Measurements from ENCODE around the gene XPNPEP2. TPM values are rescaled to one million over a fixed set of nuclear protein-coding genes. Genes with fewer than 3 reads are reported as not detected.

The XPNPEP2 gene, protein sequence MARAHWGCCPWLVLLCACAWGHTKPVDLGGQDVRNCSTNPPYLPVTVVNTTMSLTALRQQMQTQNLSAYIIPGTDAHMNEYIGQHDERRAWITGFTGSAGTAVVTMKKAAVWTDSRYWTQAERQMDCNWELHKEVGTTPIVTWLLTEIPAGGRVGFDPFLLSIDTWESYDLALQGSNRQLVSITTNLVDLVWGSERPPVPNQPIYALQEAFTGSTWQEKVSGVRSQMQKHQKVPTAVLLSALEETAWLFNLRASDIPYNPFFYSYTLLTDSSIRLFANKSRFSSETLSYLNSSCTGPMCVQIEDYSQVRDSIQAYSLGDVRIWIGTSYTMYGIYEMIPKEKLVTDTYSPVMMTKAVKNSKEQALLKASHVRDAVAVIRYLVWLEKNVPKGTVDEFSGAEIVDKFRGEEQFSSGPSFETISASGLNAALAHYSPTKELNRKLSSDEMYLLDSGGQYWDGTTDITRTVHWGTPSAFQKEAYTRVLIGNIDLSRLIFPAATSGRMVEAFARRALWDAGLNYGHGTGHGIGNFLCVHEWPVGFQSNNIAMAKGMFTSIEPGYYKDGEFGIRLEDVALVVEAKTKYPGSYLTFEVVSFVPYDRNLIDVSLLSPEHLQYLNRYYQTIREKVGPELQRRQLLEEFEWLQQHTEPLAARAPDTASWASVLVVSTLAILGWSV
- total RNA-seq (2021) = not detected in 2 replicates
- not detected for Bru-seq, nascent RNA
- BruChase-seq, experiment 1, labeled RNA remaining after a 2-hour chase = not detected
- BruChase-seq, experiment 2, labeled RNA remaining after a 6-hour chase = not detected
- long read RNA-seq = 0 reads

DNA sequence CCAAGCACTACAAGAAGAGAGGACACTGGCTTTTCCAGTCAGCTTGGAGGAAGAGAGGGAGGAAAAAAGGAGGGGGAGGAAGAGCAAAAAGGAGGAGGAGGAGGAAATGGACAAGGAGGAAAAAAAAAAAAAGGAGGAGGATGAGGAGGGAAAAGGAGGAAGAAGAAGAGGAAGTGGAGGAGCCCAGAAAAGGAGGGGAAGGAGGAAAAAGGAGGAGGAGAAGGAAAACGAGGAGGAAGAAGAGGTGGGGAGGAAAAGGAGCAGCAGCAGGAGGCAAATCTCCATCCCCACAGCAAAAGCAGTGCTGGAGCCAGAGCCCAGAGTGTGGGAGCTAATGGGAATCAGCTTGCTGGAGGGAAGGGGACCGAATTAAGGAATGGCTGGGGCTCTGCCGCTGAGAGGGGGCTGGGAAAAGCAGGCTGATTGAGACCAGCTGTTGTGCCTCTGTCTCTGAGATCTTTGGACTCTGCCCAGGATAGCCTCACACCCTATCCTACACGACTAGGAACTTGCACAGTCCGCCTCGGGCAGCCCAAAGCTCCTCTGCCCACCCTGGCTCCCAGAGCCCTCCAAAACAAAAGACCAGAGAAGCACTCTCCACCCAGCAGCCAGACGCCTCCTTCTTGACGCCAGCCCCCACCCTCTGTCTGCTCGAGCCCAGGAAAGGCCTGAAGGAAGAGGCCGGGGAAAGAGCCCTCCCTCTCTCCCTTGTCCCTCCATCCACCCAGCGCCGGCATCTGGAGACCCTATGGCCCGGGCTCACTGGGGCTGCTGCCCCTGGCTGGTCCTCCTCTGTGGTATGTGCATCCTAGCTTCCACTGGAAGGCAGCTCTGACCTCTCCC lies at the start of gene XPNPEP2:
TSS of gene XPNPEP2 (plus strand) at position 514 of the 843 bp plus-strand sequence. CDS start at position 749, 235 bp downstream.
- no peaks in the 10 kb centered on the region for H3K79me2 ChIP-seq (ENCODE audit: low read depth)
- TF ChIP-seq, protein P1, sequence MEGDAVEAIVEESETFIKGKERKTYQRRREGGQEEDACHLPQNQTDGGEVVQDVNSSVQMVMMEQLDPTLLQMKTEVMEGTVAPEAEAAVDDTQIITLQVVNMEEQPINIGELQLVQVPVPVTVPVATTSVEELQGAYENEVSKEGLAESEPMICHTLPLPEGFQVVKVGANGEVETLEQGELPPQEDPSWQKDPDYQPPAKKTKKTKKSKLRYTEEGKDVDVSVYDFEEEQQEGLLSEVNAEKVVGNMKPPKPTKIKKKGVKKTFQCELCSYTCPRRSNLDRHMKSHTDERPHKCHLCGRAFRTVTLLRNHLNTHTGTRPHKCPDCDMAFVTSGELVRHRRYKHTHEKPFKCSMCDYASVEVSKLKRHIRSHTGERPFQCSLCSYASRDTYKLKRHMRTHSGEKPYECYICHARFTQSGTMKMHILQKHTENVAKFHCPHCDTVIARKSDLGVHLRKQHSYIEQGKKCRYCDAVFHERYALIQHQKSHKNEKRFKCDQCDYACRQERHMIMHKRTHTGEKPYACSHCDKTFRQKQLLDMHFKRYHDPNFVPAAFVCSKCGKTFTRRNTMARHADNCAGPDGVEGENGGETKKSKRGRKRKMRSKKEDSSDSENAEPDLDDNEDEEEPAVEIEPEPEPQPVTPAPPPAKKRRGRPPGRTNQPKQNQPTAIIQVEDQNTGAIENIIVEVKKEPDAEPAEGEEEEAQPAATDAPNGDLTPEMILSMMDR (conservative IDR thresholded peaks at IDR 0.05) = no peak
- no peak for TF ChIP-seq EZH2 (IDR thresholded peaks at IDR 0.05; ENCODE audit: low read depth)
- no peak for DNase-seq
- peaks cover 5% of the 10 kb centered on the region; the same call in 1 of the 2 replicates for H3K27me3 ChIP-seq (ENCODE audit: insufficient read depth, low read depth)
- peaks cover 17% of the 10 kb centered on the region for H3K4me1 ChIP-seq (replicated peaks; ENCODE audit: insufficient read depth)
- no TSS peak for BruUV-seq (replicated peaks)
- no peaks in the 10 kb centered on the region for H3K36me3 ChIP-seq (ENCODE audit: low read depth)
- H3K4me2 ChIP-seq = peak within 1 kb of the TSS; percentile 10; the same call in 1 of the 2 replicates
- H2AFZ ChIP-seq = 0 out of 2 replicates have a peak within 1 kb of the TSS, but pooled peaks have one; percentile 1
- intact Hi-C loops (cut with micrococcal nuclease; ENCODE audit: unreplicated experiment) = no loop called here
- no peaks in the 10 kb centered on the region for H3K9me3 ChIP-seq (ENCODE audit: insufficient read depth, low read depth)
- no peaks in the 10 kb centered on the region for H4K20me1 ChIP-seq (ENCODE audit: insufficient read depth)
- peaks cover 7% of the 10 kb centered on the region; the same call in 1 of the 2 replicates for H3F3A ChIP-seq (ENCODE audit: insufficient read depth, low read depth)
- no peak within 1 kb of the TSS for H3K27ac ChIP-seq
- POLR2A ChIA-PET (ENCODE audit: unreplicated experiment) = no interaction called here
- CTCF ChIA-PET = no interaction called here
- no peak within 1 kb of the TSS for H3K4me3 ChIP-seq
- H3K9me2 ChIP-seq (ENCODE audit: insufficient read depth) = no peaks in the 10 kb centered on the region

DNA sequence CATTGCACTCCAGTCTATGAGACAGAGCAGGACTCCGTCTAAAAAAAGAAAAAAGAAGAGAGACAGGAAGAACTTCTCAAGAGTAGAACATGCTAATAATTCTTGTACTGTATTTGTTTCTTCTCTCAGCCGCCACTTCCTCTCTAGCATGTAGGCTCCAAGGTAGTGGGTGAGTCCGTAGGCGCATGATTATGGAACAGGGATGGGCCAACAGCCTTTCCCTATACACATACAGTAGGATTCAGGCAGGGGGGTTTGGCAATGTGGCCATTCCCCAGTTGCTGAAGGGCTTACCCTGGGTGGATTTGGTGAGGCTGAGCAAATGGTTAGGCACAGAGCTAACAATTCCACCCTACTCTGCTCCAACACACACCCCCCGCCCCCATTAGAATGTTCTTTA lies 49.0 kb upstream of the XPNPEP2 start:
- intact Hi-C loops (cut with micrococcal nuclease; ENCODE audit: unreplicated experiment) = no loop called here
- TF ChIP-seq EZH2 (IDR thresholded peaks at IDR 0.05; ENCODE audit: low read depth) = no peak
- TF ChIP-seq, protein P1 (conservative IDR thresholded peaks at IDR 0.05) = no peak

DNA sequence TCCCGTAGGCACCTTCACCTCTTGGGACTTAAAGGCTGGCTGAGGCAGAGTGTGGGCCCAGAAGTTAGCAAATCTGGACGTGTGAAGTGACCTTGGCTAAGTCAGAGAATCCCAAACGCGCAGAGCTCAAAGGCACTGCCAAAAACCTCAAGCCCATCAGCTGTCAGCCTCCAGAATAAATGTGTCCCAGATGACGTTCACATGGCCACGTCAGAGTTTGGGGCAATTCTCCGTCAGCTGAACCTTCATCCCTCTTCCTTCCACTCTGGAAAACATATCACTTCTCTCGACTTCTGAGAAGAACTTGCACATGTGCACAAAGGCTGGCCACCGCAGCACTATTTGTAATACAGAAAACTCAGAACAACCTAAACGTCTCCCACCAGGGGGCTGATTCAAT lies 48.3 kb upstream of the XPNPEP2 start:
- ChIA-PET POLR2A (ENCODE audit: unreplicated experiment) (no interaction called here), CTCF (no interaction called here)
- no peak overlapping the region for H3K4me3 ChIP-seq
- intact Hi-C loops (cut with micrococcal nuclease; ENCODE audit: unreplicated experiment) = no loop called here
- no peaks in the 10 kb centered on the region for H3F3A ChIP-seq (ENCODE audit: insufficient read depth, low read depth)
- no peaks in the 10 kb centered on the region for H3K79me2 ChIP-seq (ENCODE audit: low read depth)
- TF ChIP-seq, protein P1 (conservative IDR thresholded peaks at IDR 0.05) = no peak
- TF ChIP-seq EZH2 (IDR thresholded peaks at IDR 0.05; ENCODE audit: low read depth) = no peak
- no peaks in the 10 kb centered on the region for H4K20me1 ChIP-seq (ENCODE audit: insufficient read depth)
- H3K9me2 ChIP-seq (ENCODE audit: insufficient read depth) = no peaks in the 10 kb centered on the region
- no peak for DNase-seq
- no peaks in the 10 kb centered on the region for H3K4me1 ChIP-seq (replicated peaks; ENCODE audit: insufficient read depth)
- BruUV-seq (replicated peaks) = no TSS peak
- H2AFZ ChIP-seq = no peak overlapping the region
- H3K27me3 ChIP-seq (ENCODE audit: insufficient read depth, low read depth) = no peaks in the 10 kb centered on the region
- H3K36me3 ChIP-seq (ENCODE audit: low read depth) = no peaks in the 10 kb centered on the region
- H3K27ac ChIP-seq = no peak overlapping the region
- no peaks in the 10 kb centered on the region for H3K9me3 ChIP-seq (ENCODE audit: insufficient read depth, low read depth)
- H3K4me2 ChIP-seq = no peak overlapping the region

More for the DNA sequence above, 49.0 kb upstream of the XPNPEP2 start:
- Histone ChIP-seq H3K79me2 (ENCODE audit: low read depth) (no peaks in the 10 kb centered on the region), H3K36me3 (ENCODE audit: low read depth) (no peaks in the 10 kb centered on the region), H4K20me1 (ENCODE audit: insufficient read depth) (no peaks in the 10 kb centered on the region), H3K27me3 (ENCODE audit: insufficient read depth, low read depth) (no peaks in the 10 kb centered on the region), H3F3A (ENCODE audit: insufficient read depth, low read depth) (no peaks in the 10 kb centered on the region), H2AFZ (no peak overlapping the region), H3K4me2 (no peak overlapping the region), H3K27ac (no peak overlapping the region), H3K9me2 (ENCODE audit: insufficient read depth) (no peaks in the 10 kb centered on the region), H3K4me1 (replicated peaks; ENCODE audit: insufficient read depth) (no peaks in the 10 kb centered on the region), H3K9me3 (ENCODE audit: insufficient read depth, low read depth) (no peaks in the 10 kb centered on the region), H3K4me3 (no peak overlapping the region)
- ChIA-PET CTCF (no interaction called here), POLR2A (ENCODE audit: unreplicated experiment) (no interaction called here)
- BruUV-seq (replicated peaks) = no TSS peak
- DNase-seq = no peak
